GM12878 (cell line): ENCODE results near the gene CXorf58. TPM values are rescaled to one million over a fixed set of nuclear protein-coding genes. Genes with fewer than 3 reads are reported as not detected.

Experiments used
- ATAC-seq: fragments of 200-7000 bp; cut with Tn5 transposase; 3 replicates; pipeline ENCODE4 v1.9.1; 2020; ENCODE audit warnings: mild to moderate bottlenecking, moderate library complexity
- BruUV-seq: library from RNA; stranded (reverse); fragments of 400-500 nt; replicated peaks from 2 replicates; lab custom pipeline; 2021; lab: Mats Ljungman, UMichigan
- CTCF ChIA-PET: fragments of 300-600 bp; sonication (Branson Sonifier 250); formaldehyde crosslinking; extraction: SDS; loops from one replicate; lab custom pipeline; 2021; ENCODE audit warnings: inconsistent platforms; lab: Yijun Ruan, JAX
- POLR2A ChIA-PET: fragments of 350-600 bp; formaldehyde crosslinking; extraction: SDS; loops from one replicate; lab custom pipeline; 2021; ENCODE audit warnings: inconsistent platforms; lab: Charles Lee
- RAD21 ChIA-PET: fragments of 300-600 bp; sonication (Branson Sonifier 250); formaldehyde crosslinking; loops from one replicate; lab custom pipeline; 2023; ENCODE audit warnings: antibody characterized with exemption; ENCODE audit not compliant: unreplicated experiment; lab: Charles Lee
- SMC1A ChIA-PET: fragments of 300-600 bp; sonication (Branson Sonifier 250); formaldehyde crosslinking; loops from one replicate; lab custom pipeline; 2023; ENCODE audit not compliant: unreplicated experiment, uncharacterized antibody; lab: Charles Lee
- DNase-seq: peaks from one replicate; pipeline ENCODE4 v3.0.0-alpha.2; 2011; ENCODE audit warnings: low read depth, low spot score
- FAIRE-seq: peaks from 3 replicates; lab custom pipeline; 2011; peaks lifted over from hg19 to GRCh38; lab: Jason Lieb, UNC
- H2AFZ ChIP-seq: 2 replicates; pipeline ENCODE4 v1.6.0; 2011; ENCODE audit warnings: low read depth, low read length, control low read depth; ENCODE audit not compliant: control insufficient read depth
- H3K27ac ChIP-seq: 2 replicates; pipeline ENCODE4 v1.5.1; 2011; ENCODE audit warnings: control low read depth; ENCODE audit not compliant: control insufficient read depth, insufficient read depth
- H3K27me3 ChIP-seq, 2 experiments: replicated peaks in 1 of 2; 2 replicates each; pipeline versions ENCODE4 v1.6.0 to v1.6.1; 2011; ENCODE audit warnings: low read length in 1 of 2; ENCODE audit not compliant: control insufficient read depth in 2 of 2, insufficient read depth in 2 of 2
- H3K36me3 ChIP-seq, 2 experiments: 2 replicates each; pipeline ENCODE4 v1.5.1; 2011; ENCODE audit warnings: low read length in 1 of 2; ENCODE audit not compliant: control insufficient read depth in 2 of 2, insufficient read depth in 2 of 2
- H3K4me1 ChIP-seq: 2 replicates; pipeline ENCODE4 v1.6.1; 2011; ENCODE audit warnings: mild to moderate bottlenecking, low read length, moderate library complexity, mixed read lengths; ENCODE audit not compliant: control insufficient read depth, insufficient read depth
- H3K4me2 ChIP-seq: 2 replicates; pipeline ENCODE4 v1.6.0; 2011; ENCODE audit warnings: control low read depth; ENCODE audit not compliant: control insufficient read depth, insufficient read depth
- H3K4me3 ChIP-seq: fragments of 200-600 bp; sonication (generic); 2 replicates; pipeline ENCODE4 v1.5.1; 2016
- H3K79me2 ChIP-seq: 2 replicates; pipeline ENCODE4 v1.6.0; 2011; ENCODE audit warnings: low read length; ENCODE audit not compliant: control insufficient read depth, insufficient read depth
- H3K9ac ChIP-seq: 2 replicates; pipeline ENCODE4 v1.8.0; 2011; ENCODE audit warnings: low read length, control low read depth, mixed read lengths; ENCODE audit not compliant: control insufficient read depth, insufficient read depth
- H3K9me3 ChIP-seq: replicated peaks from 3 replicates; pipeline ENCODE4 v1.5.1; 2011; ENCODE audit warnings: mild to moderate bottlenecking, low read length; ENCODE audit not compliant: control insufficient read depth, insufficient read depth
- H4K20me1 ChIP-seq: 2 replicates; pipeline ENCODE4 v1.6.0; 2011; ENCODE audit not compliant: control insufficient read depth, insufficient read depth
- ATF7 ChIP-seq: fragments of 450-650 bp; IDR thresholded peaks from 2 replicates; pipeline ENCODE4 v1.6.1; 2016; ENCODE audit warnings: low read depth, mild to moderate bottlenecking
- BCL3 ChIP-seq: IDR thresholded peaks from 2 replicates; pipeline ENCODE4 v1.6.1; 2011; ENCODE audit warnings: borderline replicate concordance, low read depth, mild to moderate bottlenecking, moderate library complexity, low read length; ENCODE audit not compliant: insufficient read depth, poor library complexity, severe bottlenecking
- CEBPZ ChIP-seq: fragments of 150-350 bp; IDR thresholded peaks from 2 replicates; pipeline ENCODE4 v1.6.1; 2016; ENCODE audit warnings: low read depth, low read length
- CREB1 ChIP-seq: IDR thresholded peaks from 2 replicates; pipeline ENCODE4 v1.6.1; 2012; ENCODE audit warnings: low read depth, mild to moderate bottlenecking, inconsistent platforms
- DPF2 ChIP-seq: fragments of 450-650 bp; IDR thresholded peaks from 2 replicates; pipeline ENCODE4 v1.6.1; 2017; ENCODE audit warnings: mild to moderate bottlenecking
- ESRRA ChIP-seq: IDR thresholded peaks from 2 replicates; pipeline ENCODE4 v1.6.1; 2012; ENCODE audit warnings: mild to moderate bottlenecking, low read length, improper control_type of control experiment
- FOXM1 ChIP-seq: IDR thresholded peaks from 2 replicates; pipeline ENCODE4 v1.6.1; 2012; ENCODE audit warnings: low read depth, mild to moderate bottlenecking, inconsistent platforms, low read length, moderate library complexity
- IKZF1 ChIP-seq: fragments of 450-650 bp; conservative IDR thresholded peaks from 2 replicates; pipeline ENCODE4 v1.6.1; 2017; ENCODE audit warnings: antibody characterized with exemption, mild to moderate bottlenecking
- NFIC ChIP-seq: IDR thresholded peaks from 2 replicates; pipeline ENCODE4 v1.6.1; 2012; ENCODE audit warnings: low read depth, mild to moderate bottlenecking, inconsistent platforms, low read length, moderate library complexity
- NR2F1 ChIP-seq: fragments of 450-650 bp; conservative IDR thresholded peaks from 2 replicates; pipeline ENCODE4 v1.6.1; 2017; ENCODE audit warnings: mild to moderate bottlenecking
- RUNX3 ChIP-seq: IDR thresholded peaks from 2 replicates; pipeline ENCODE4 v1.6.1; 2012; ENCODE audit warnings: low read length, inconsistent platforms
- SPI1 ChIP-seq: IDR thresholded peaks from 2 replicates; pipeline ENCODE4 v1.6.1; 2011; ENCODE audit warnings: low read depth, mild to moderate bottlenecking, low read length, moderate library complexity, borderline replicate concordance; ENCODE audit not compliant: insufficient read depth
- SRF ChIP-seq, 2 experiments: IDR thresholded peaks; 2 replicates each; pipeline ENCODE4 v1.6.1; 2011; ENCODE audit warnings: low read depth in 2 of 2, low read length in 2 of 2, mild to moderate bottlenecking in 1 of 2, moderate library complexity in 1 of 2
- STAT3 ChIP-seq: IDR thresholded peaks from 2 replicates; pipeline ENCODE4 v1.6.1; 2011; ENCODE audit warnings: low read depth, low read length, improper control_type of control experiment
- ZBTB33 ChIP-seq: fragments of 450-650 bp; IDR thresholded peaks from 2 replicates; pipeline ENCODE4 v1.6.1; 2017; ENCODE audit warnings: mild to moderate bottlenecking
- WGBS: methylation state at CpG from one replicate; pipeline ENCODE4 v1.1.6; 2016; ENCODE audit warnings: low lambda C conversion rate; ENCODE audit not compliant: insufficient replicate concordance, insufficient coverage; ENCODE audit errors: missing lambda C conversion rate; 5-methylcytosine and 5-hydroxymethylcytosine counted together
- in situ Hi-C: fragments of 300-500 bp; cut with MboI; formaldehyde crosslinking; loops from 9 replicates; pipeline ENCODE4 v1.14.3; 2018; ENCODE audit warnings: mixed read lengths
- intact Hi-C: fragments of 100-400 bp; cut with micrococcal nuclease; formaldehyde crosslinking; loops from one replicate; pipeline ENCODE4 v1.14.2; 2022; ENCODE audit not compliant: unreplicated experiment
- polyA plus RNA-seq, 11 experiments: library from polyadenylated mRNA; depleted of rRNA in 4 of 11; unstranded in 6 of 11; stranded (reverse) in 5 of 11; fragments of >200 nt; fragmentation: Nextera tagmentation in 4 of 11; fragmentation: Illumina TruSeq in 1 of 11; extraction: Ambion mirVana in 4 of 11; extraction: Trizol in 1 of 11; gene quantifications; 1 replicate in 1 of 11; 2 replicates in 10 of 11; pipeline versions ENCODE4 v1.2.1 to v1.2.3, GENCODE V29; 2011 to 2016; ENCODE audit warnings: inconsistent platforms in 2 of 11, missing spikeins in 2 of 11, low read depth in 1 of 11
- total RNA-seq, 4 experiments: library from RNA; depleted of rRNA in 3 of 4; stranded (reverse); fragments of >200 nt in 3 of 4; fragmentation: Illumina TruSeq in 1 of 4; extraction: Trizol in 1 of 4; gene quantifications; 2 replicates each; pipeline versions ENCODE4 v1.2.1 to v1.2.3, GENCODE V29; 2013 to 2021

Gene CXorf58
- total and polyA plus RNA-seq, 10 of the 15 experiments (the other 5 are each of a cell fraction or from before 2014, with no cell fraction given) = 0.10 to 0.24 (median 0.13) TPM; not detected in 5

GRCh38 chrX:23900220-23900797 is 7.5 kb upstream of the CXorf58 start (continued):
- no peak for TF ChIP-seq ZBTB33

DNA sequence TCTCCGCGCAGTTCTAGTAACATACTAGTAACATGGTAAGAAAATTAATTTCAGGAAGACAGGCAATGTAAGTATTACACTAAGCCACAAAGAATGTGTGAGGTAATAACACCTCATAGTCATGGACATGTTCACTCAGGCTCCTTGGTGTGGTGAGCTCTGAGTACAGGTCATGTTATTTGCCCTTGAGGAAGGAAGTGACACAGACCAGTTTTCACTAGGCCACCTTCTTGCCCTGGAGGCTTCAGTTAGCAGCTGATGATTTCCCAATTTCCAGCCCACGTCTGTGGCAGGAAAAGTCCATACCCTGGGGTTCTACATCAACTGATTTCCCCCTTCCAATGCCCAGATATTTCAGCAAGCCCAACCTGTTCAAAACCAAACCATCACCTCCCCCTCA is 6.7 kb upstream of the CXorf58 start:
- Histone ChIP-seq H3K36me3 (no peaks in the 10 kb centered on the region), H3K4me2 (no peak overlapping the region), H3K9ac (peak overlapping the region; percentile 10; the same call in 1 of the 2 replicates), H3K4me3 (no peak overlapping the region), H2AFZ (no peak overlapping the region), H4K20me1 (no peaks in the 10 kb centered on the region), H3K4me1 (peaks cover 12% of the 10 kb centered on the region), H3K27ac (peak overlapping the region; percentile 71), H3K9me3 (no peaks in the 10 kb centered on the region), H3K79me2 (peaks cover 2% of the 10 kb centered on the region), H3K27me3 (no peaks in the 10 kb centered on the region)
- POLR2A ChIA-PET = interaction anchor here (0.5 to 3.1 kb wide), 4 partner anchors 20 to 204 kb away, joined by 3 to 26 read pairs (median 10); partner anchors contain the start of gene SAT1
- SMC1A ChIA-PET = interaction anchor here (0.6 to 3.3 kb wide), 21 partner anchors 12 to 1919 kb away, joined by 3 to 82 read pairs (median 8); partner anchors contain the start of genes ACOT9, EIF2S3, PRDX4 and SAT1
- in situ Hi-C loops (loop anchor here (5.0 to 10.0 kb wide), 4 partner anchors 119 to 1916 kb away; partner anchors contain the start of gene SAT1), intact Hi-C loops (no loop called here)
- RAD21 ChIA-PET = interaction anchor here (0.9 to 4.5 kb wide), 17 partner anchors 13 to 1916 kb away, joined by 3 to 96 read pairs (median 11); partner anchors contain the start of genes ACOT9, EIF2S3 and SAT1
- CTCF ChIA-PET = interaction anchor here (0.6 to 5.7 kb wide), 40 partner anchors 13 to 1916 kb away, joined by 3 to 154 read pairs (median 7); partner anchors contain the start of genes ACOT9, EIF2S3 and SAT1
- DNase-seq = no peak
- FAIRE-seq = peak; percentile 74
- WGBS = 63% methylated on average over 3 of the region's 3 CpGs
- peak; percentile 74 for ATAC-seq
- BruUV-seq = no TSS peak
- peak; percentile 40; the same call in 1 of the 2 replicates for TF ChIP-seq NR2F1
- TF ChIP-seq RUNX3 = peak; percentile 7; the same call in 1 of the 2 replicates
- 0 out of 2 replicates have a peak, but pooled peaks have one; percentile 22 for TF ChIP-seq IKZF1
- peak; percentile 67; the same call in 1 of the 2 replicates for TF ChIP-seq CREB1
- TF ChIP-seq STAT3 = no peak
- TF ChIP-seq SRF (IDR thresholded peaks at IDR 0.05; ENCODE audit: low read depth in 2 of 2, low read length in 2 of 2) = no peak
- TF ChIP-seq FOXM1 = no peak
- peak; percentile 43; the same call in 1 of the 2 replicates for TF ChIP-seq ATF7
- no peak for TF ChIP-seq CEBPZ
- 0 out of 2 replicates have a peak, but pooled peaks have one; percentile 23 for TF ChIP-seq DPF2
- TF ChIP-seq NFIC = 0 out of 2 replicates have a peak, but pooled peaks have one; percentile 24
- TF ChIP-seq SPI1 = peak; percentile 54; the same call in 1 of the 2 replicates
- TF ChIP-seq BCL3 = no peak
- TF ChIP-seq ESRRA = peak; percentile 52; the same call in 1 of the 2 replicates
